WTC11 (cell line): Measurements from ENCODE around the gene HEPHL1. TPM values are rescaled to one million over a fixed set of nuclear protein-coding genes. Genes with fewer than 3 reads are reported as not detected.

ENCODE experiments used
- ATAC-seq: fragments of 200-7000 bp; cut with Tn5 transposase; 2 replicates; pipeline ENCODE4 v1.10.0; 2021; ENCODE audit warnings: mild to moderate bottlenecking, moderate library complexity
- CTCF ChIA-PET: fragments of 300-600 bp; sonication (Branson Sonifier 250); formaldehyde crosslinking; loops from one replicate; lab custom pipeline; 2021; ENCODE audit warnings: antibody characterized with exemption; lab: Charles Lee
- POLR2A ChIA-PET: fragments of 350-600 bp; sonication (Branson Sonifier 250); formaldehyde crosslinking; loops from one replicate; lab custom pipeline; 2021; ENCODE audit warnings: antibody characterized with exemption; lab: Charles Lee
- DNase-seq: peaks from one replicate; pipeline ENCODE4 v3.0.0; 2021; ENCODE audit warnings: low spot score
- H3K27ac Mint-ChIP-seq: 2 replicates; pipeline ENCODE4 v1.8.0; 2021; ENCODE audit warnings: mixed read lengths
- H3K27me3 Mint-ChIP-seq: 2 replicates; pipeline ENCODE4 v1.8.0; 2021; ENCODE audit warnings: low read depth, mild to moderate bottlenecking, moderate library complexity, mixed read lengths
- H3K36me3 Mint-ChIP-seq: 2 replicates; pipeline ENCODE4 v1.8.0; 2021; ENCODE audit warnings: mixed read lengths
- H3K4me1 Mint-ChIP-seq: 2 replicates; pipeline ENCODE4 v1.8.0; 2022; ENCODE audit warnings: mixed read lengths
- H3K4me3 Mint-ChIP-seq: 2 replicates; pipeline ENCODE4 v1.8.0; 2021; ENCODE audit warnings: mild to moderate bottlenecking, moderate library complexity, mixed read lengths
- H3K9me3 Mint-ChIP-seq: 2 replicates; pipeline ENCODE4 v1.8.0; 2021; ENCODE audit warnings: mixed read lengths
- ATF3 ChIP-seq: sonication (generic); formaldehyde crosslinking; conservative IDR thresholded peaks from 2 replicates; pipeline ENCODE4 v1.8.1; 2022; ENCODE audit warnings: mild to moderate bottlenecking, missing genetic modification reagents
- CDX4 ChIP-seq: fragments of 250-450 bp; sonication (Bioruptor Pico); IDR thresholded peaks from 2 replicates; pipeline ENCODE4 v1.9.0; 2021; ENCODE audit warnings: moderate library complexity, mild to moderate bottlenecking, inconsistent platforms, borderline replicate concordance
- CTCF ChIP-seq: fragments of 200-600 bp; IDR thresholded peaks from 2 replicates; pipeline ENCODE4 v1.8.0; 2022; ENCODE audit warnings: antibody characterized with exemption
- ESRRA ChIP-seq: sonication (generic); formaldehyde crosslinking; IDR thresholded peaks from 2 replicates; pipeline ENCODE4 v1.8.1; 2022; ENCODE audit warnings: mild to moderate bottlenecking, missing genetic modification reagents, borderline replicate concordance
- JUN ChIP-seq: sonication (generic); formaldehyde crosslinking; IDR thresholded peaks from 2 replicates; pipeline ENCODE4 v1.8.0; 2023; ENCODE audit warnings: mild to moderate bottlenecking, missing genetic modification reagents
- MYBL2 ChIP-seq: sonication (generic); formaldehyde crosslinking; IDR thresholded peaks from 2 replicates; pipeline ENCODE4 v1.8.1; 2023; ENCODE audit warnings: mild to moderate bottlenecking, moderate library complexity, missing genetic modification reagents
- NFATC4 ChIP-seq: fragments of 250-450 bp; sonication (Bioruptor Pico); IDR thresholded peaks from 2 replicates; pipeline ENCODE4 v1.9.0; 2021; ENCODE audit warnings: mild to moderate bottlenecking
- OVOL2 ChIP-seq: fragments of 250-450 bp; sonication (Bioruptor Pico); IDR thresholded peaks from 2 replicates; pipeline ENCODE4 v1.9.0; 2021; ENCODE audit warnings: mild to moderate bottlenecking, borderline replicate concordance
- RELA ChIP-seq: sonication (generic); formaldehyde crosslinking; IDR thresholded peaks from 2 replicates; pipeline ENCODE4 v1.8.1; 2022; ENCODE audit warnings: missing genetic modification reagents, mild to moderate bottlenecking, borderline replicate concordance
- RORB ChIP-seq: fragments of 250-450 bp; sonication (Bioruptor Pico); IDR thresholded peaks from 2 replicates; pipeline ENCODE4 v1.9.0; 2021; ENCODE audit warnings: mild to moderate bottlenecking
- ZBTB21 ChIP-seq: sonication (generic); formaldehyde crosslinking; IDR thresholded peaks from 2 replicates; pipeline ENCODE4 v1.8.1; 2023; ENCODE audit warnings: mild to moderate bottlenecking, missing genetic modification reagents, borderline replicate concordance
- ZBTB43 ChIP-seq: sonication (generic); formaldehyde crosslinking; IDR thresholded peaks from 2 replicates; pipeline ENCODE4 v1.8.1; 2023; ENCODE audit warnings: mild to moderate bottlenecking, missing genetic modification reagents
- ZMAT4 ChIP-seq: fragments of 250-450 bp; sonication (Bioruptor Pico); IDR thresholded peaks from 2 replicates; pipeline ENCODE4 v1.9.0; 2021; ENCODE audit warnings: mild to moderate bottlenecking
- ZNF121 ChIP-seq: sonication (generic); formaldehyde crosslinking; IDR thresholded peaks from 2 replicates; pipeline ENCODE4 v1.8.0; 2023; ENCODE audit warnings: missing genetic modification reagents
- ZNF138 ChIP-seq: sonication (generic); formaldehyde crosslinking; conservative IDR thresholded peaks from 2 replicates; pipeline ENCODE4 v1.8.1; 2022; ENCODE audit warnings: mild to moderate bottlenecking, moderate library complexity, missing genetic modification reagents
- ZNF219 ChIP-seq: sonication (generic); formaldehyde crosslinking; IDR thresholded peaks from 2 replicates; pipeline ENCODE4 v1.8.0; 2023; ENCODE audit warnings: missing genetic modification reagents, mild to moderate bottlenecking, borderline replicate concordance
- ZNF232 ChIP-seq: sonication (generic); formaldehyde crosslinking; IDR thresholded peaks from 2 replicates; pipeline ENCODE4 v1.8.0; 2022; ENCODE audit warnings: mild to moderate bottlenecking, missing genetic modification reagents
- ZNF263 ChIP-seq: sonication (generic); formaldehyde crosslinking; IDR thresholded peaks from 2 replicates; pipeline ENCODE4 v1.8.1; 2022; ENCODE audit warnings: low read depth, mild to moderate bottlenecking, moderate library complexity, missing genetic modification reagents
- ZNF512 ChIP-seq: sonication (generic); formaldehyde crosslinking; IDR thresholded peaks from 2 replicates; pipeline ENCODE4 v1.8.1; 2022; ENCODE audit warnings: missing genetic modification reagents, borderline replicate concordance
- ZNF532 ChIP-seq: fragments of 250-450 bp; sonication (Bioruptor Pico); IDR thresholded peaks from 2 replicates; pipeline ENCODE4 v1.9.0; 2021; ENCODE audit warnings: mild to moderate bottlenecking, borderline replicate concordance
- total RNA-seq: library from RNA; stranded (reverse); gene quantifications from 3 replicates; pipeline ENCODE4 v1.2.3, GENCODE V29; 2021

Gene HEPHL1
- total RNA-seq, 1 experiment from 2014 or later, result 0.13 TPM

GRCh38 chr11:94028436-94028835 is 7.3 kb downstream of the HEPHL1 start:
- no peak for ATAC-seq
- Mint-ChIP-seq H3K4me1 (peaks cover 4% of the 10 kb centered on the region; the same call in 1 of the 2 replicates), H3K9me3 (peaks cover 27% of the 10 kb centered on the region), H3K27me3 (0 out of 2 replicates have a peak, but pooled peaks cover 3% of the 10 kb centered on the region), H3K36me3 (no peaks in the 10 kb centered on the region; the same call in 1 of the 2 replicates), H3K27ac (no peak overlapping the region), H3K4me3 (no peak overlapping the region)
- TF ChIP-seq ZNF512 (CRISPR knock-in tag), result no peak
- TF ChIP-seq OVOL2, result no peak
- no peak for TF ChIP-seq RELA (CRISPR knock-in tag)
- no peak for TF ChIP-seq CTCF
- TF ChIP-seq JUN (CRISPR knock-in tag), result no peak
- TF ChIP-seq ZBTB43 (CRISPR knock-in tag), result no peak
- no peak for TF ChIP-seq ZNF121 (CRISPR knock-in tag)
- no peak for TF ChIP-seq RORB (CRISPR knock-in tag)
- no peak for TF ChIP-seq ZNF263 (CRISPR knock-in tag)
- TF ChIP-seq ZBTB21 (CRISPR knock-in tag), result no peak
- no peak for TF ChIP-seq MYBL2 (CRISPR knock-in tag)
- no peak for TF ChIP-seq ZNF138 (CRISPR knock-in tag)
- TF ChIP-seq ATF3 (CRISPR knock-in tag), result no peak
- TF ChIP-seq NFATC4 (CRISPR knock-in tag), result no peak
- no peak for TF ChIP-seq ZNF219 (CRISPR knock-in tag)
- TF ChIP-seq ESRRA (CRISPR knock-in tag), result no peak
- TF ChIP-seq ZNF232 (CRISPR knock-in tag), result no peak
- no peak for TF ChIP-seq ZMAT4 (CRISPR knock-in tag)
- no peak for TF ChIP-seq CDX4 (CRISPR knock-in tag)
- no peak for TF ChIP-seq ZNF532 (CRISPR knock-in tag)
- no peak for DNase-seq
- CTCF ChIA-PET, result no interaction called here
- POLR2A ChIA-PET, result no interaction called here
